ENCODE data around the gene PIGO.

Gene PIGO

GRCh38 chr9:35096035-35096849 lies at the start of gene PIGO:
Gene PIGO, minus strand, starts transcription at chr9:35096591. Its CDS starts 1,026 bp downstream, at chr9:35095565.
- DNase-seq = peak; percentile 90

- DNase-seq = no peak
These were observed 45.6 kb upstream of the PIGO start for GRCh38 chr9:35142037-35142436.

- DNase-seq = no peak
These were observed 43.7 kb upstream of the PIGO start for GRCh38 chr9:35140093-35140492.

GRCh38 chr9:35136866-35137265 lies 40.5 kb upstream of the PIGO start:
- no peak for DNase-seq

- no peak for DNase-seq
These were observed 39.6 kb upstream of the PIGO start for GRCh38 chr9:35135988-35136387.

GRCh38 chr9:35134920-35135319 lies 38.5 kb upstream of the PIGO start:
- no peak for DNase-seq

GRCh38 chr9:35116898-35117551 lies 20.6 kb upstream of the PIGO start:
- peak; percentile 88 for DNase-seq

GRCh38 chr9:35116539-35116897 lies 20.1 kb upstream of the PIGO start:
- no peak for DNase-seq

- DNase-seq = peak; percentile 94
These were observed 19.5 kb upstream of the PIGO start, which contains the start of gene ATOSB for GRCh38 chr9:35115680-35116538. Gene ATOSB, minus strand, starts transcription at chr9:35115862. Its CDS starts 7,588 bp downstream, at chr9:35108274.

- peak; percentile 51 for DNase-seq
These were observed 18.6 kb upstream of the PIGO start for GRCh38 chr9:35114840-35115628.

GRCh38 chr9:35114113-35114839 lies 17.9 kb upstream of the PIGO start:
- peak; percentile 88 for DNase-seq

GRCh38 chr9:35112257-35113020 lies 16.0 kb upstream of the PIGO start:
- peak; percentile 67 for DNase-seq

- peak; percentile 98 for DNase-seq
These were observed 14.9 kb upstream of the PIGO start for GRCh38 chr9:35111001-35111933.

GRCh38 chr9:35110327-35110761 lies 14.0 kb upstream of the PIGO start:
- no peak for DNase-seq

GRCh38 chr9:35108946-35109575 lies 12.7 kb upstream of the PIGO start:
- no peak for DNase-seq

GRCh38 chr9:35108461-35108860 lies 12.1 kb upstream of the PIGO start:
- DNase-seq = no peak

GRCh38 chr9:35107297-35108290 lies 11.2 kb upstream of the PIGO start:
- no peak for DNase-seq

- DNase-seq = no peak
These were observed 9.9 kb upstream of the PIGO start for GRCh38 chr9:35106343-35106730.
